Peyer's patch (tissue), 4 donors: ENCODE data around the gene ORMDL1. TPM values are rescaled to one million over a fixed set of nuclear protein-coding genes. Genes with fewer than 3 reads are reported as not detected.
A peak's percentile ranks its signal among the peaks of the same experiment; 100 is the strongest.

Source experiments
- DNase-seq, 3 donors: peaks; one replicate each; pipeline ENCODE4 v3.0.0-alpha.2; 2017 to 2019
- H3K27ac ChIP-seq, 4 donors: fragments of 200-600 bp; sonication (generic); one replicate each; pipeline ENCODE4 v1.5.1; 2016 to 2019
- H3K27me3 ChIP-seq, 2 donors: fragments of 200-600 bp; sonication (generic); one replicate each; pipeline ENCODE4 v1.5.1; 2019
- H3K36me3 ChIP-seq, 3 donors: fragments of 200-600 bp; sonication (generic); one replicate each; pipeline ENCODE4 v1.5.1; 2016 to 2019
- H3K4me1 ChIP-seq, 4 donors: fragments of 200-600 bp; sonication (generic); one replicate each; pipeline ENCODE4 v1.5.1; 2016 to 2019
- H3K4me3 ChIP-seq, 4 donors: fragments of 200-600 bp; sonication (generic); 1 replicate in 3 of 4; 2 replicates in 1 of 4; pipeline ENCODE4 v1.5.1; 2016 to 2019; ENCODE audit warnings: mild to moderate bottlenecking in 1 of 4
- H3K9me3 ChIP-seq, 4 donors: fragments of 200-600 bp; sonication (generic); one replicate each; pipeline ENCODE4 v1.5.1; 2016 to 2019; ENCODE audit warnings: mild to moderate bottlenecking in 1 of 4
- CTCF ChIP-seq, 6 experiments: fragments of 450-650 bp in 4 of 6; fragments of 200-600 bp in 2 of 6; sonication (generic) in 1 of 6; IDR thresholded peaks; one replicate each; pipeline ENCODE4 v1.5.1; 2017 to 2019; ENCODE audit warnings: antibody characterized with exemption in 6 of 6, mild to moderate bottlenecking in 3 of 6, moderate library complexity in 1 of 6
- POLR2A ChIP-seq, 2 donors: fragments of 450-650 bp; IDR thresholded peaks; one replicate each; pipeline ENCODE4 v1.5.1; 2017; ENCODE audit warnings: antibody characterized with exemption in 2 of 2, mild to moderate bottlenecking in 2 of 2, moderate library complexity in 2 of 2
- total RNA-seq, 4 donors: library from RNA; depleted of rRNA; stranded (reverse); fragments of >200 nt; gene quantifications; one replicate each; pipeline ENCODE4 v1.1.0, GENCODE V29; 2016

Gene ORMDL1
- total RNA-seq, 4 donors from 2014 or later: 73.4 to 102 (median 87.6) TPM

- no peak for DNase-seq
- no peak for TF ChIP-seq CTCF (IDR thresholded peaks at IDR 0.05)
- TF ChIP-seq POLR2A (IDR thresholded peaks at IDR 0.05): no peak
- H3K36me3 ChIP-seq: peaks cover 0 to 27% (median 0%) of the 10 kb centered on the region in 3 donors
- H3K27ac ChIP-seq: no peak overlapping the region
- no peaks in the 10 kb centered on the region for H3K4me1 ChIP-seq
- no peaks in the 10 kb centered on the region for H3K9me3 ChIP-seq
- peak overlapping the region in 1 of 4 donors; percentile 4 for H3K4me3 ChIP-seq
- no peaks in the 10 kb centered on the region for H3K27me3 ChIP-seq
Measured at GRCh38 chr2:189791338-189792042, 7.4 kb upstream of the ORMDL1 start.

- DNase-seq: no peak
Measured at GRCh38 chr2:189783451-189783926, 650 bp downstream of the ORMDL1 start.

GRCh38 chr2:189782221-189782671, 1.9 kb downstream of the ORMDL1 start:
- Histone ChIP-seq H3K36me3 (peaks cover 0 to 39% (median 0%) of the 10 kb centered on the region in 3 donors), H3K4me1 (peaks cover 0 to 15% (median 2%) of the 10 kb centered on the region in 4 donors), H3K4me3 (peak overlapping the region in 1 of 4 donors; percentile 64), H3K27me3 (no peaks in the 10 kb centered on the region), H3K9me3 (no peaks in the 10 kb centered on the region), H3K27ac (no peak overlapping the region)
- TF ChIP-seq POLR2A (IDR thresholded peaks at IDR 0.05): no peak
- no peak for TF ChIP-seq CTCF (IDR thresholded peaks at IDR 0.05)
- no peak for DNase-seq

More at GRCh38 chr2:189783451-189783926, 650 bp downstream of the ORMDL1 start:
- peak overlapping the region; percentile 63 to 86 (median 74) for H3K4me3 ChIP-seq
- H3K9me3 ChIP-seq: no peaks in the 10 kb centered on the region
- peaks cover 0 to 27% (median 0%) of the 10 kb centered on the region in 3 donors for H3K36me3 ChIP-seq
- H3K27me3 ChIP-seq: no peaks in the 10 kb centered on the region
- H3K27ac ChIP-seq: peak overlapping the region; percentile 90 to 97 (median 94)
- peaks cover 0 to 15% (median 2%) of the 10 kb centered on the region in 4 donors for H3K4me1 ChIP-seq
- TF ChIP-seq CTCF (IDR thresholded peaks at IDR 0.05) (no peak), POLR2A (IDR thresholded peaks at IDR 0.05) (no peak)

GRCh38 chr2:189772212-189772611, 11.9 kb downstream of the ORMDL1 start:
- TF ChIP-seq POLR2A (IDR thresholded peaks at IDR 0.05) (no peak), CTCF (IDR thresholded peaks at IDR 0.05) (no peak)
- H3K9me3 ChIP-seq: no peaks in the 10 kb centered on the region
- H3K27me3 ChIP-seq: no peaks in the 10 kb centered on the region
- peaks cover 0 to 81% (median 0%) of the 10 kb centered on the region in 3 donors for H3K36me3 ChIP-seq
- no peak overlapping the region for H3K4me3 ChIP-seq
- H3K27ac ChIP-seq: no peak overlapping the region
- no peak for DNase-seq
- H3K4me1 ChIP-seq: no peaks in the 10 kb centered on the region

- Histone ChIP-seq H3K9me3 (no peaks in the 10 kb centered on the region), H3K4me3 (no peak overlapping the region), H3K27ac (no peak overlapping the region), H3K4me1 (no peaks in the 10 kb centered on the region), H3K36me3 (peaks cover 0 to 72% (median 0%) of the 10 kb centered on the region in 3 donors), H3K27me3 (no peaks in the 10 kb centered on the region)
- no peak for DNase-seq
- TF ChIP-seq POLR2A (IDR thresholded peaks at IDR 0.05) (no peak), CTCF (IDR thresholded peaks at IDR 0.05) (no peak)
Measured at GRCh38 chr2:189770590-189771322, 13.4 kb downstream of the ORMDL1 start.
